Measurements from ENCODE around the gene RXRA.

DNA sequence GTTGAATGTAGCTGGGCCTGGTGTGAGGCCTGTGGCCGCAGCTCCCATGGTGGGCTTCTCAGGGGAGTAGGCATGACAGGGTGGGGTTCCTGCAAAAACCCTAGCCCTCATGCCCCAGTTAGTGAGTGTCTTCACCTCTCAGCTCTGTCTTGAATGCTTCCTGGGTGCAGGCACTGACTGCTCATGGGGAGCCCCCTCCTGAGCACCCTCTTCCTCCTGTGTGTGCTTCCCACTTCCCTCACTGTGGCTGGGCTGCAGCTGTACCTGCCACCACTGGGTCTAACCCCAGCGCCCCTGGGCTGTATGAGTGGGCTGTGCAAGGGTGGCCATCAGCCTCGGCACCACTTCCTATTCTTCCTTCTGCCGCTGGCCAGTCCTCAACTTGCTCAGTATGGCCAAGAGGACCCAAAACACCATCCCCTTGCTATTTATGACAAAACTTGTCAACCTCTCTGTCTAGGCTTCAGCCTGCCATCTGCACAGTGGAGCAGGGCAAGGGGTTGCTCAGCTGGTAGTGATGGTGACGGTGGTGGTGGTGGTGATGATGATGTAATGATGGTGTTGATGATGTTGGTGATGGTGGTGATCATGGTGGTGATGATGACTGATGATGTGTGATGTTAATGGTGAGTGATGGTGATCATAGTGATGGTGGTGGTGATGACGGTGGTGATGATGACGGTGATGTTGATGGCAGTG lies 67.5 kb downstream of the RXRA start:
- TF ChIP-seq, protein P1, sequence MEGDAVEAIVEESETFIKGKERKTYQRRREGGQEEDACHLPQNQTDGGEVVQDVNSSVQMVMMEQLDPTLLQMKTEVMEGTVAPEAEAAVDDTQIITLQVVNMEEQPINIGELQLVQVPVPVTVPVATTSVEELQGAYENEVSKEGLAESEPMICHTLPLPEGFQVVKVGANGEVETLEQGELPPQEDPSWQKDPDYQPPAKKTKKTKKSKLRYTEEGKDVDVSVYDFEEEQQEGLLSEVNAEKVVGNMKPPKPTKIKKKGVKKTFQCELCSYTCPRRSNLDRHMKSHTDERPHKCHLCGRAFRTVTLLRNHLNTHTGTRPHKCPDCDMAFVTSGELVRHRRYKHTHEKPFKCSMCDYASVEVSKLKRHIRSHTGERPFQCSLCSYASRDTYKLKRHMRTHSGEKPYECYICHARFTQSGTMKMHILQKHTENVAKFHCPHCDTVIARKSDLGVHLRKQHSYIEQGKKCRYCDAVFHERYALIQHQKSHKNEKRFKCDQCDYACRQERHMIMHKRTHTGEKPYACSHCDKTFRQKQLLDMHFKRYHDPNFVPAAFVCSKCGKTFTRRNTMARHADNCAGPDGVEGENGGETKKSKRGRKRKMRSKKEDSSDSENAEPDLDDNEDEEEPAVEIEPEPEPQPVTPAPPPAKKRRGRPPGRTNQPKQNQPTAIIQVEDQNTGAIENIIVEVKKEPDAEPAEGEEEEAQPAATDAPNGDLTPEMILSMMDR (IDR thresholded peaks at IDR 0.05; ENCODE audit: low read length) = no peak
- no peak for TF ChIP-seq EZH2 (IDR thresholded peaks at IDR 0.05; ENCODE audit: borderline replicate concordance, low read length)
